Measurements from ENCODE around the gene DDX31.

The DDX31 gene

GRCh38 chr9:132630116-132630515 is 39.7 kb downstream of the DDX31 start:
- no peak for TF ChIP-seq CTCF (IDR thresholded peaks at IDR 0.05; ENCODE audit: low read depth, low read length)
- DNase-seq (ENCODE audit: extremely low read depth, low read depth): no peak

GRCh38 chr9:132628746-132629145 is 41.0 kb downstream of the DDX31 start:
- no peak for DNase-seq (ENCODE audit: extremely low read depth, low read depth)
- no peak for TF ChIP-seq CTCF (IDR thresholded peaks at IDR 0.05; ENCODE audit: low read depth, low read length)

DNA sequence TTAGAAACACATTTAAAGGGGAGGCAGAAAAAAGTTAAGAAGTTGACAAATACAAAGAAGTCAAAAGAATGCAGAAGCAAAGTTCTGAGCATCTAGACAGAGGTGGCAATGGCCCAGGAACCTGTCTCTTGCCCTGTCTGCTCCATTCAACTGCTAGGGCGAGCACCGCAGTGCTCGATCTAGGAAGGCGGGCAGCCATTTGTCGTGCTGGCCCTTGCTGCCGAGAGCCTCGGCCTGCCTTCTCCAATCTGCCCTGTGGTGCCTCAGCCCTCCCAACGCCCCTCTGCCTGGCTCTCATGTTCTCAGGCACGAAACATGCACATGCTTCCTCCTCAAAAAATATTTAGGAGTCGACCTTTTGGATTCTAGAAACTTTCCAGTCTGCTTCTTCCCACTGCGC is 42.2 kb downstream of the DDX31 start:
- no peak for DNase-seq (ENCODE audit: extremely low read depth, low read depth)
- no peak for TF ChIP-seq CTCF (IDR thresholded peaks at IDR 0.05; ENCODE audit: low read depth, low read length)

DNA sequence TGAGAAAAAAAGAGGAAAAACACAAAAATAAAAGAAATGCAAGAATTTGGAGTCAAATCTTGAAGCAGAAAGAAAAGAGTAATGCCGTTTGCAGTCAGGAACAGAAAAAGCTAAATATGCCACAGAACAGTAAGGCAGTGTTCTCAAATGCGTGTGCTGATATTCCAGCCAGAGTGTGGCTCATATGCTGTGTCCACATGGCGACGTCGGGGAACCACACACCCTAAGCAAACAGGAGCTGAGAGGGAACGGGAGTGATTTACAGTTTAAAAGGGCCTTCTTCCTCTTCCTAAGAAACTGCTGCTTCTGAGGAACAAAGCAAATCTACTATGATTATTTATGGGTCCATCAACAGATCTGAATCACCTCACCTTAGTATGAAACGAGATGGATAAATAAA is 42.7 kb downstream of the DDX31 start:
- no peak for DNase-seq (ENCODE audit: extremely low read depth, low read depth)
- no peak for TF ChIP-seq CTCF (IDR thresholded peaks at IDR 0.05; ENCODE audit: low read depth, low read length)

GRCh38 chr9:132626285-132626684 is 43.5 kb downstream of the DDX31 start:
- no peak for TF ChIP-seq CTCF (IDR thresholded peaks at IDR 0.05; ENCODE audit: low read depth, low read length)
- no peak for DNase-seq (ENCODE audit: extremely low read depth, low read depth)

- no peak for DNase-seq (ENCODE audit: extremely low read depth, low read depth)
- TF ChIP-seq CTCF (IDR thresholded peaks at IDR 0.05; ENCODE audit: low read depth, low read length): no peak
Measured at GRCh38 chr9:132622159-132622558, 47.6 kb downstream of the DDX31 start.

DNA sequence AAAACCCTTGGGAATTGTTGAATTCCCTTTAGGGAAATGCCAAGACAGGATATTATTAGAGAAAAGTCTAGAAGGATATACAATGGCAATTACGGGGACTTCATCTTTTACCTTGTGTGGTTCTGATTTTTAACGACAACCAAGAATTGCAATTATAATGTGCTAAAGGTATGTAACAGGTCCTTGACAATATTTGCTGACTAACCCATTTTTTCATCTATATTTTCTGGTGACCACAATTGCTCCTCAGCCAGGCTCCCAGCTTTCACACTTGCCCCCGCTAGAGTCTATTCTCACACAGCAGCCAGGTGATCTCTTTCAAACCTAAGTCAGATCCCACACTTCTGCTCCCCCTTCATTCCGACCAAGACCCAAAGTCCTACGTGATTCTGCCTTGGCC is 53.1 kb downstream of the DDX31 start:
- TF ChIP-seq CTCF (IDR thresholded peaks at IDR 0.05; ENCODE audit: low read depth, low read length): no peak
- no peak for DNase-seq (ENCODE audit: extremely low read depth, low read depth)
